ENCODE data around the gene GP9.

GP9 gene

DNA sequence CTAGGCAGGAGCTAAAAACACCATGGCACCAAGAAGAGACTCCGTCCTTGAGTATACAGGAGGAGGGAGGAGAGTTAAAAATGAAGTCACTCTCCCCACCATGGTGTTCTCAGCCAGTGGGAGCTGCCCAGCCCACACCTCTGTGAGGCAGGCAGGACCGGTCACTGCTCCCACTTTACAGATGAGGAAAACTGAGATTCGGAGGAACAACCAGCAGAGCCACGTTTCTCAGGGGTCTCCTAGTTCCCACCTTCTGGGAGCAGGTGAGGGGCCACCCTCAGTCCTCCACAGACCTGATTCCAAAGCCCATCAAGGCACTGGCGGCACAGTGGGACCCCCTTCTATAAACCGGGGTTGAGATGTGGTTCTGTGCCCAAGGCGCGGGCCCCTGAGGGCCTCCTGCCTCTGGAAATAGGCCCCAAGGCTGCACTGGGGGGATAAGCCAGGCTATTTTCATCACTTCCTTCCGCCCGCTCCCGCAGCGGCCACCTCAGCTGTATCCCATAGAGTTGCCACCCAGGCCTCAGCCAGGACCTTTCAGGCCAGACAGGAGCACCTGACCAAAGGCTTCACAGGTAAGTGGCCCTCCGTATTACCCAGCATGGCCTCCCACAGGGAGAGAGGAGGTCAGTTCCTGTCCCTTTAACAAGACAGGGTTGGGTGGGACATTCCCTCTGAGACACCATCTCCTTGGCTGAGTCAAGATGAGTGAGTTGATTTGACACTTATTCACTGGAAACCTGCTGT lies at the start of gene GP9:
Gene GP9, plus strand, starts transcription at position 504 of the 747 bp plus-strand sequence. CDS start 961 bp downstream, outside the sequence.
- no peak for DNase-seq

DNA sequence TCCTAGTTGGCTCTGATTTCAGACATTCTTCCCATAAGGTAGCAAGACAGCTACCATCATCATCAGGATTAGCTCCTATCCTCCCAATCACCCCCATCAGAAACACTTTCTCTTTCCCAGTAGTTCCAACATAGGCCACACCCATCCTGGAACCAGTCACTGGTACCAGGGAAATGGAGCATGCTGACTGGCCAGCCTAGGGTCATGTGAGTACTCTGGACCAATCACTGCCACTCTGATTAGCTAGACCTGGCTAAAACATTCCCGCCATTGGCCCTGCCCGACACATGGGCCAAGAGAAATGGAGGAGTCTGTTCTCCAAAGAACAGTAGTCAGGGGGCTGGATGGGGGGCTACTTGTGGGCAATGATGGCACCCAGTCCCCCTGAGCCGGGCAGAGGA lies 47.1 kb upstream of the GP9 start:
- DNase-seq = no peak

DNA sequence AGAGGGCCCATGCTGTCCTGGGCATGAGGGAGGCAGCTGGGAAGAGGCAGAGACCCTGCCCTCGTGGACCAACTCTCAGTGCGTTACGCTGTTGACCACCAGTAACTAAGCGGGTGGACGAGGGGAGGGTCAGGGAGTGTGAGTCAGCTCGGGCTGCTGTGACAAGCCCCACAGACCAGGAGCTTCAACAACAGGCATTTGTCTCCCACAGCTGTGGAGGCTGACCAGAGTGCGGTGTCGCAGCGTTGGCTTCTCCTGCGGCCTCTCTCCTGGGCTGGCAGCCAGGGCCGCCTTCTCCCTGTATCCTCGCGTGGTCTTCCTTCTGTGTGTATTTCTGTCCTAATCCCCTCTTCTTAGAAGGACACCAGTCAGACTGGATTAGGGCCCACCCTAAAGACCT lies 46.4 kb upstream of the GP9 start:
- no peak for DNase-seq

DNA sequence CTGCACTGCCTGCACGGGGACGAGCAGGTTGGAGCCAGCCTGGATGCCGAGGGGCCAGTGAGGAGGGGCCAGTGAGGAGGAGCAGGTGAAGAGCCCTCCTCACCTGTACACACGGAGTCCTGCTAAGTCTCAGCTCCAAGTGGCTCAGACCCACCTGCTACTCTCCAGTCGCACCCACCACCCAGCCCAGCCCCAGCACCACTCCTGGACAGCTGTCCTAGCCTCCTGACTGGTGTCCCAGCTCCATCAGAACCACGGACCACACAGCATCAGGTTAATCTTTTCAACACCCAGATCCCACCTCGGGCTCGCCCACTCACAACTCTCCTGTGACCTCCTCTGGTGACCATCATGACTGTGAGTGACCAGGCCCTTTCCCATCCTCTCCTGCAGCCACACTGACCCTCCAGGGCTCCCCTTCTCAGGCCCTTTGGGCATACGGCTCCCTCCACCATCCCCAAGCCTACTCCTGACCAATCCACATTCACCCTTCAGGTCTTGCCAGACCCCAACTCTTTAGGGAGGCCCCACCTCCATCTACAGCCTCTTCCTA lies 45.7 kb upstream of the GP9 start:
- DNase-seq = no peak

DNA sequence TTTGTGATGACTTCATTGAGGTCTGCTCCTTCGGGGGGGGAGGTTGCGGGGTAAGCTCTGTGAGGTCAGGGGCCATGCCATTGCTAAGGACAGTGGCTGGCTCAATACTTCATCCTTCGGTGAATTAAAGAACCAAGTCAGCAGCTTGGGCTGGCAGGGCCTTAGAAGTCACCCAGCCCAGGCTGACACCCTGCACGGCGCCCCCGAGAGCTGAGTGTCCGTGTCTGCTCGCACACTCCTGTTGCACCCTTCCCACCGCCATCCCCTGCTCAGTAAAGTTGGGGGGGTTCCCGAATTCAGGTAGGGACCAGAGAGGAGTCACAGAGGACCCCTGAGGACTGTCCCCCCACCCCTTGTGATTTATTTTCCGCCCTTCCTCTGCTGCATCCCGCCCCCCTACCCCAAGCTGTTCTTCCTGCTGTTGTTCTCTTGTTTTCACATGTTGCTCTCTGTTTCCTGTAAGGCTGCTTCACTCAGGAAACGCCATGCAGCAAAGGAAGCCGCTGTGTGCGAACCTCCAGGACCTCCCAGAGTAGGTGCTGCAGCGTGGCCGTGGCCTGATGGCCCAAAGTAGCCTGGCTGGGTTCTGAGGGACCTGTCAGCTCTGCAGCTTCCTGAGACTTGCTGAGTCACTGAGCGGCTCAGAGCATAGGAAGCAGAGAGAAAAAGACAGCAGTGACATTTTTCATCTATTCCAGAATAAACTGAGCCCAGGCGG lies 45.0 kb upstream of the GP9 start:
- no peak for DNase-seq

DNA sequence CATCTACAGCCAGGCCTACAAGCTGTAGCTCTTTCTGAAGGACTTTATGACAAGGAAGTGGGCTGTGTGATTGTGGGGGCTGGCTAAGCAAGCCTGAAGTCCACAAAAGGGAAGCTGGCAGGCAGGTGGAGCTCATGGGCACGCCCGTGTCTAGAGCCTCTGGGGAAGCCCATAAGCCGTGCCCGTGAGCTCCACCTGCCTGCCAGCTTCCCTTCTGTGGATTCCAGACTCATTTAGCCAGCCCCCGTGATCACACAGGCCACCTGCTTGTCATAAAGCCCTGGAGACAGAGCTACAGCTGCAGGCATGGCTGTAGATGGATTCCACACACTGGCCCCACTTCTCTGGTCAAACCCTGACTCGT lies 44.2 kb upstream of the GP9 start:
- DNase-seq = no peak

DNA sequence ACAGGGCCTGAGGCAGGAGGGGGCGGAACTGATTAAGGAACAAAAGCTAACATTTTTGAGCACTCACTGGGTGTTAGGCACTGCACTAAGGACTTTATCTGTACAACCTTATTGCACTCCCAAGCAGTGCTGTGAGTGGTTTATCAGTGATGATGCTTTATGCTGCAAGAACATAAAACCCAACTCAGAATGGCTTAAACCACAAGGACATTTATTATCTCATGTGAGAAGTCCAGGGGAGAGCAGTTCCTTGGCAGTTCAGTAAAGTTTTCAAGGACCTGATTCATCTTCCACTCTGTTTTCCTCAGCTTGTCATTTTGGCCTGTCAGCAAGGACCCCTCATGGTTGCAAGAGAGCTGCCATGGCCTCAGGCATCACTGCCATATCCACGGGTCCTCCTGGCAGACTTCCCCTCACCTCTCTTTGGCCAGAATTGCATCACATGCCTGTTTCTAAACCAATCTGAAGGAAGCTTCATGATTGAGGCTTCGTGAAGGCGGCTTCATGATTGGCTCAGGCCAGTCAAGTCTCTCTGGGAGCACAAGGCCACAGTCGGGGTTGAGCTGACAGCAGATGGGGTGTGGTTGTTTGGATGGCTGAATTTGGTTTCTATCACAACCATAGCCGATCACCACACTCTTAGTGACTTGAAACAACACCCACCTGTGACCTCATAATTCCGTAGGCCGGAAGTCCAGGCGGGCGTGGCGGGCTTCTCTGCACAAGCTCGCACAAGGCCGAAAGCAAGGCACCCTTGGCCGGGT lies 43.7 kb upstream of the GP9 start:
- DNase-seq = no peak

DNA sequence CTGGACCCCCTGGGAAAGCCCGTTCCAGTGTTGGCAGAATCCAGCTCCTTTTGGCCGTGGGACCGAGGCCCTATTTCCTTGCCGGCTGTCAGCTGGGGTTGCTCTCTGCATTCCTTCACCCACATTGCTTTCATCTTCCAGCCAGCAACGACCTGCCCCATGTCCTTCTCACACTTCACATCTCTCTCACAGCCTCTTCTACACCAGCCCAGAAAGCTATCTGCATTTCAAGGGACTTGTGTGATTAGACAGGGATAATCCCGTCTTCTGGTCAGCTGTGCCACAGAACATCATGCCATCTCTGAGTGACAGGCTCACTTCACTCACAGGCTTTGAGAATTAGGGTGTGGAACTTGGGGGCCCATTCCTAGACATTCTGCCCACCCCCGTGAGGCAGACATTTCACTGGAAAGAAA lies 43.1 kb upstream of the GP9 start:
- DNase-seq = no peak

DNA sequence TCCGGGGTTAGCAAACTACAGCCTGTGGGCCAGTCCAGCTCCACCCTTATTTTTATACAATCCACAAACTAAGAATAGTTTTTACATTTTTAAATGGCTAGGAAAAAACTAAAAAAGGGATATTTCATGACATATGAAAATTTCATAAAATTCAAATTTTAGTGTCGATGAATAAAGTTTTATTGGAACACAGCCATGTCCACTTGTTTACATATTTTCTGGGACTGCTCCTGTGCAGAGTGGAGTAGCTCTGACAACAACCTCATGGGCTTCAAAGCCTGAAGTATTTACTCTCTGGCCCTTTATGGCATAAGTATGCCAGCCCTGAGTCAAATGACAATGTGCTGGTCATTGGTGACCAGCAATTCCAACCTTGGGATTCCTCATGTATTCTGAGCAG lies 42.3 kb upstream of the GP9 start:
- DNase-seq = no peak

DNA sequence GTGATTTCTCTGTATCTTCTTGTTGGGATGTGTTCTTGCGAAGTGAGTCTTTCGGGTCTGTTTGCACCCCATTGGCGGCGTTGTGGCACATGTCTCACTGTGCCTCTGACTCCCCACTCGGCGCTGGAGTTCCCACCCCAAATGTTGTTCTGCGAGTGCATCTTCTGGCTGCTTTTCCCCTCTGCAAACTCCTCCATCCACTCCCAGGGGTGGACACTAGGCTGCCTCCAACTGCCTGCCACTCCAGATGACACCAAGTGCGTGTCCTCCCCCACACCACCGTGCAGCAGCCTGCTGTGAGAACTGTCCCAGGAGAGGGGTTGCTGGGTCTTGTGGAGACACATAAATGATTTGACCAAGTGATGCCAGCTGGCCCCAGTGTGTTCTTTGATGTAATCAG lies 41.8 kb upstream of the GP9 start:
- DNase-seq = no peak

DNA sequence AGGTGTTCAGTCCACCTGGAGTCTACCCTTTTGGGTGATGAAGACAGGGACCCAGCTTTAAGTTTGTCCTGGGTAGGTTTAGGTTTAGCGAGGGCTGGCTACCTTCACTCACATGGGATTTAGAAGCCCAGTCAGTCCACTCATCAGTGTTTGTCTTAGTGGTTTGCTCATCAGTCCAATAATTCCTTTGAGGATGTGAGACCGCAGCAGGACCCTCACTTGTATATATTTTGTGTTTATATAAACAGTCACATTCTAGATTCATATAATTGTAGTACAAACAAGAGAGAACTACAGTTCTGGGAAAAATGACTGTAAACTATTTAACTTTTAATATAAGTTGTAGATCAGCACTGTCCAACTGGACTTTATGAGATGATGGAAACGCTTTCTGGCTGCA lies 41.3 kb upstream of the GP9 start:
- DNase-seq = no peak

DNA sequence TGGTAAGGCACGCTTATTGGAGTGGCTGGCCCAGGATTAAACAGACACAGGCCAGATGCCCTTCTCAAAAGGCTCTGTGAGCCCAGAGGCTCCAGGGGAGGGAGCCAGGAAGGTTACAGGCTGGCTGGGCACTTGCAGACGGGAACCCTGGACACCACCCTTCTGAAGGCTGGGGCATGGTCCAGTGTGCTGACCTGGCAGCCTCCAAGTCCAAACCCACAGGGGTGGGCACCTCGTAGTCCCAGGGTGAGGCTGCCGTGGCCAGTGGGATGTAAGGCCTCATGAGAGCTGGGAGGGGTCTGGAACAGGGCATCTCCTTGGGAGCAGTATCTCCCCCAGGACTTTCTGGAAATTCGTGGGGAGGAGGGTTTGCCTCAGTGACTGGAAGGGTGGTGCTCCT lies 39.9 kb upstream of the GP9 start:
- DNase-seq = no peak

DNA sequence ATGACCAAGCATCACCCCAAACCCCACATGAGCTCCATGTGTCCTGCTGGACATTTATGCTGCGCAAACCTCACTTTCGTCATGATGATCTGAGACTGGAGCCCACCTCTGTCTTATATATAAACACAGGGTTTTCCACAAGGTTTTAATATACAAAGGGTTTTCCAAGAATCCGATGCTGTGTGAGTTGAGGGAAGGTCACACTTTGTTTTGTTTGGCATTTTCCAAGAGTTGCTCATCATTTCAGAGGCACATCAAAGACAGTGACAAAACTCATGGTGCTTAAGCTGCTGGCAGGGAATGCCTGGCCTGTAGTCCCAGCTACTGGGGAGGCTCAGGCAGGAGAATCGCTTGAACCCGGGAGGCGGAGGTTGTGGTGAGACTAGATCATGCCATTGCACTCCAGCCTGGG lies 39.4 kb upstream of the GP9 start:
- DNase-seq = no peak

DNA sequence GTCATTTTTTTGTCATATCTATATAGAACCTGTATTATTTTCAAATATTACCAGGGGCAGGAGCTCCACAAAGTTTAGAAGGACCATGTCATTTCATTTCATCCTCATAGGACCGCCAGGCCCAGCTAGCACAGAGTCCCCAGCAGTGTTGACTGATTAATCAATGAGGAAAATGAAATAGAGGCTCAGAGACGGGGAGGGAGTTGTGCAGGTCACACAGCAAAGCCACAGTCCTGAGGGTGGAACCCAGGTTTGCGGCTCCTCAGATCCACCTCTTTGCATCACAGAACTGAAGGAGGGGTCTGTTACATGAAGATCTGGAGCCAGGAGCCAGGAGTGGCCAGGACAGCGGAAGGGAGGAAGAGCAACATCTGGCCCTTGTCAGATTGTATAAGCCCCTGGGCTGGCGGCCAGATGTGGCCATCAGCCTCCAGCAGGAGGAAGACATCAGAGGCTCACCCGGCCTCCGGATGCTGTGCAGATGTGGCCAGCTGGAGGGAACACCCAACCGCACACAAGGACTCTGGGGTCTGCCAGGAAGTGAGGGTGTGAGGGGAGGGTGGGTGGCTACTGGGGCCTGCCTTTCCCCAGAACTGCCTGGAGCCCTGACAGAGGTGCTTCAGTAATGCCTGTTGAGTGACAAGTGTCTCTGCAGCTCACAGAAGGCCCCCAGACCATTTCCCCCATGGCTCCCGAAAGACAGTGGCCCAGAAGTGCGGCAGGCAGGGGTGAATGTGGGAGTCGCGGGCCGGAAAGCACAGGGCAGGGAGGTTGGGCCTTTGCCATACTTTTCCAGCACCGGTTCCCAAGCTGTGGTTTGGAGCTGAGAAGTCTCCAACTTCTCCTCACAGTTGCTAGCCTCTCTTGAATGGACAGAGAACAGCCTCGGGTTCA lies 38.2 kb upstream of the GP9 start:
- DNase-seq = no peak

DNA sequence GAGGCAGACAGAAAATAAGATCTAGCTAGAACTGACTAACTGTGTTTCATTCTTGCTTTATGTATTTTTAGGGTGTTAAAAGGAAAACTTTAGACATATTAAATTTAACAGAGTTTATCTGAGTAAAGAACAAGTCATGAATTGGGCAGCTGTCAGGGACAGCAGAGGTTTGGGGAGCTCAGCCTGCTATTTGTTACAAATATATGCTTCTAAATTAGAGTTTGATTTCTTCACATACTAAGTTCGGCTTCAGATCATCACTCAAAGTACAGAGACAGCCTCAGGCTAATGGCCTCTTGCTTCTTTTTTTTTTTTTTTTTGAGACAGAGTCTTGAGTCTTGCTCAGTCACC lies 37.6 kb upstream of the GP9 start:
- no peak for DNase-seq

DNA sequence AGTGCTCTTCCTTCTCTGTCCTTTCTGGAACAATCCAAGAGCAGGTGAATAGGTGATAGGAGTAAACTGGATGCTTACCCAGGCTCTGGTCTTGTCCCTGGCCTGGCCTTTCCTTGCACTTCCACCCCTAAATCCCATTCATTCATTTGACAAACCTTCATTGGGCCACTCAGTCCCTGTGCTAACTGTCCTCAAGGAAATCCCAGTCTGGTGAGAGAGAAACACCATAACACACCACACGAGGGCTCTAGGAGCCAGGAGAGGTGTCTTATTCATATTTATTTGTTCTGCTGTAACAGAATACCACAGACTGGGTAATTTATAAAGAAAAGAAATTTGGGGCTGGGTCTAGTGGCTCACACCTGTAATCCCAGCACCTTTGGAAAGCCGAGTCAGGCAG lies 36.7 kb upstream of the GP9 start:
- no peak for DNase-seq

DNA sequence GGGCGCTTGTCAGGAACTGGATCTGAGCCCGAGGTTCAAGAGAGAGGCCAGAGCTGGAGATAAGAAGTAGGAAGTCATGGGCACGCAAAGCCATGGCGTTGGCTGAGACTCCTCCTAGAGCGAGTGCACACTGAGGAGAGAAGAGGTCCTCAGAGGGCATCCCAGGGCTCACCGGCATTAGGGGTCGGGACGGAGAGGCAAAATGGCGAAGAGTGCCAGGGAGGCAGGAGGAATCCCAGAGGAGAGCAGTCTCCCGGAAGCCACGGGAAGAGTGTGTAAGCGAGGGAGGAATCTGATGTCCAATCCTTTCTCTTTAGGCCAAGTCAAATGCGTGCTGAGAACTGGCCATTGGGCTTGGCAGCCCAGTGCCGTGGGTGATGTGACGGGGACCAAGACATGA lies 35.5 kb upstream of the GP9 start:
- no peak for DNase-seq

DNA sequence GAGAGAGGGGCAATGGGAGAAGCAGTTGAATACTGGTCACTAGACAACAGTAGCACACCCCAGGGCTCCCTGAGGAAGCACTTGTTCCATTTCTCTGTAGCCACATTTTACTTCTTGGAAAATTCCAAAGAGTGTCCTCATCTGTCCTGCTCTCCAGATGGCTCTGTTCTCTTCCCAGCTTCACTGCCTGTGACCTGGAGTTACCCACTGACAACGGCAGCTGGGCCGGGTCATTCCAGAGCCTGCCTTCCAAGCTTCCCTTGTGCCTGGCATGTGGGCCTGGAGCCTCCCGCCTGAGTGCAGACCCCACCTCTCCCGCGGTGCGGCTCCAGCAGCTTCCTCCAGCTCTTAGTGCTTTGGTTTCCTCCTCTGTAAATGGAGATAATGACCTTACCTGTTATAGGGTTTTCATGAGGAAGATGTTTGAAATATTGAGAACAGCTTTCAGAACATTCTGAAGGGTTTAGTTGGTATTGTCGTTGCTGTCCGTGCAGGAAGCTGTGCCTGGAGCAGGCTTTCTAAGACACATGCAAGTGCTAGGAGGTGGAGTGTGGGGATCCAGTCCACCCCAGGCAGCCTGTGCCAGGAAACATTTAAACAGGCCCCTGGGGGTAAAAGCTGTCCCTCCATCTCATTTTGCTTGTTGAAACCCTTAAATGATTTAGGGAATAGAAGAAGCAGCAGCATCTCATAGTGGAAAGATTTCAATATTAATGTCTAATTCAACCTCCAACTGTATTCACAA lies 34.7 kb upstream of the GP9 start:
- no peak for DNase-seq

DNA sequence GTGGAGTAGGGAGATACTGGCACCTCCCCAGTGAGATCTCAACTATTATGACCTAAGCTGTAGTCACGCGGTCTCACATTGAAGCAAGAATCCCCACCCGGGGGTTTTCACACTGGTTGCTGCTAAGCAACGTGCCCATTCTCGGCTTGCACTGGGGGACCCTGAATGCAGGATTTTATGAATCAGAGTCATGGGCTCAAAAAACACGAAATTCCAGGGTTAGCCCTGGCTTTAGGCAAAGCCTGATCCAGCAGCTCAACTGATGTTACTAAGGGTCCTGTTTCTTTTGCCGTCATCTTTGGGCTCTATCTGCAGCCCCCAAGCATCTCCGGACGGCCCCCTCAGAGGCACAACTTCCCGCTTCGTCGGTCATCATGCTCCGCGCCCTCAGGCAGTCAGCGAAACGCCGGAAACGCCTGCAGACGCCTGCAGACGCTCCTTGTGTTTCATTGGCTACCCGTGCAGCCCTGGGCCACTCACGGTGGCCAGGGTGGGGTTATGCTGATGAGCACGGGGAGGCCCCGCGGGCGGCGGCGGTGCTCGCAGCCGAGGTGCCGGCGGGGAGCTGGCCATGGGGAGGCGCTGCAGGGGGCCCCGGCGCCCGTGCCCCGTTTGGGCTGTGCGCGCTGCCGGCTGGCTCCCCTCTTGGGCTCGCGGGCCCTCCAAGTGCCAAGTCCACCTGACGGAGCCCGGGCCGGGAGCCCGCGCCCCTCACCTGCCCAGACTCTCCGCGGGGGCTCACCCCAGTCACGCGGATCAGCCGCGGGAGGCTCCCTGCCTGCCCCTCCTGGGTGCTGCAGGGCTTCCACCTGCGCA lies 33.6 kb upstream of the GP9 start:
- peak; percentile 35 for DNase-seq

DNA sequence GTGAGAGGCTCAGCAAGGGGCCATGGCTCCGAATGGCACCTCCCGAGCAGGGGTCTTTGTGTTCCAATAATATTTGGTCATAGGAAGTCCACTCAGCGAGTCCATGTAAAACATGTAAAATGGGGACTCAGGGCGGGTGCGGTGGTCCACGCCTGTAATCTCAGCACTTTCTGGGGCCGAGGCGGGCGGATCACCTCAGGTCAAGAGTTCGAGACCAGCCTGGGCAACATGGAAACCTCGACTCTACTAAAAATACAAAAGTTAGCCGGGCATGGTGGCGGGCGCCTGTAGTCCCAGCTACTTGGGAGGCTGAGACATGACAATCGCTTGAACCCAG lies 33.1 kb upstream of the GP9 start:
- no peak for DNase-seq

DNA sequence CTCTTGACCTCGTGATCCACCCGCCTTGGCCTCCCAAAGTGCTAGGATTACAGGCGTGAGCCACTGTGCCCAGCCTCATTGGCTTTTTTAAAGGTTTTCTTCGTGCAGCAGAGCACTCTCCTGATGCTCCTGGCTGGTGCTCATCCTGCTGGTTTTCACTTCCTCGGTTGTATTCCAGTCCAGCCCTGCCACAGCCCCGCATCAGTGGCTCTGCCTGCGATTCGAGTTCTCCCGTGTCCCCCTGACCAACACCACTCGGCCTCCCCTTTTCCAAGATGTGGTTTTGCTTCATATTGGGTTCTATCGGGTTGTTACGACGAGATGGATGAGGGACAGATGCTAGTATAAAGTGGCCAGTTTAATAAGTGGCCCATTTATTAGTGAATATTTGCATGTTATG lies 31.7 kb upstream of the GP9 start:
- DNase-seq = no peak
